Choroid plexus epithelial cell (primary cell): ENCODE data around the gene CCER1.

Experiments used
- DNase-seq: peaks from one replicate; pipeline ENCODE4 v3.0.0-alpha.2; 2010; ENCODE audit warnings: low read depth
- H3K4me3 ChIP-seq: 2 replicates; pipeline ENCODE4 v1.5.1; 2011; ENCODE audit warnings: low read depth, mild to moderate bottlenecking, control low read depth, low read length, moderate library complexity
- CTCF ChIP-seq: conservative IDR thresholded peaks from 2 replicates; pipeline ENCODE4 v1.5.1; 2011; ENCODE audit warnings: low read depth, mild to moderate bottlenecking, control low read depth, inconsistent platforms, low read length, moderate library complexity

Gene CCER1

DNA sequence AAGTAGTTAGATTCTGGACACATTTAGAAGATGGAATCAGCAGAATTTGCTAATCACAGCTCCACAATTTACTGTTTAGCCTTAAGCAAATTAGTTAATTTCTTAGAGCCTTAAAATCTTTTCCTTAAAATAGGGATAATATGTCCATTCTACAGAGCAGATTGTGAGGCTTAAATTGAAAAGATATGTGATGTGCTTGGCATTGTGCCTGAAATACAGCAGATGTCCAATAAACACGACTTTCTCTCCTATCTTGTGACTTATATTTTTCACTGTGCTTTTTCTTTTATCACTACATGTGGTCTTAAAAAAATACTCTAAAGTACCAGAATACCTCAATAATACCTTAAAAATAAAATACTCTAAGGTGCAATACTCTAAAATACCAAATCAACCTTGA, 30.6 kb downstream of the CCER1 start:
- no peak overlapping the region for H3K4me3 ChIP-seq
- no peak for TF ChIP-seq CTCF
- no peak for DNase-seq

DNA sequence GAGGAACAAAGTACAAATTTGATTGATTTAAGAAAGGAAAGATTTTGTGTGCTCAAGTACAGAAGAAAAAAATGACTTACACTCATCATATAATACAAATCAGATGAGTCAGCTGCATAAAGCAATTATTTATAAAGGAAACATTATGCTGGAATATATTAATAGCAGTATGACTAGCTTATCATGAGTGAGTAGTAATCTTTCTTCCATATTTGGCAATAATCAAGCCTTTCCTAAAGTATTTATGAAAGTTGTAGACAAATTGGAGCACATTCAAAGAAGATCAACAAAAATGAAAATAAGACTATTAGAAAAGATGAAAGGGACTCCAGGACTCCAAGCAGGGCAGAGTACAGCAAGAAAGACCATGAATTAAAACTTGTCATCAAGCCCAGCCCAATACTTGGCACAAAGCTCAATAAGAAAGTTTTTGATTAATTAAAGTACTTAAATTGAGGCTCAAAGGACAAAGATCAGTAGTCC, 32.8 kb downstream of the CCER1 start:
- DNase-seq = peak; percentile 29
- H3K4me3 ChIP-seq = no peak overlapping the region
- no peak for TF ChIP-seq CTCF

DNA sequence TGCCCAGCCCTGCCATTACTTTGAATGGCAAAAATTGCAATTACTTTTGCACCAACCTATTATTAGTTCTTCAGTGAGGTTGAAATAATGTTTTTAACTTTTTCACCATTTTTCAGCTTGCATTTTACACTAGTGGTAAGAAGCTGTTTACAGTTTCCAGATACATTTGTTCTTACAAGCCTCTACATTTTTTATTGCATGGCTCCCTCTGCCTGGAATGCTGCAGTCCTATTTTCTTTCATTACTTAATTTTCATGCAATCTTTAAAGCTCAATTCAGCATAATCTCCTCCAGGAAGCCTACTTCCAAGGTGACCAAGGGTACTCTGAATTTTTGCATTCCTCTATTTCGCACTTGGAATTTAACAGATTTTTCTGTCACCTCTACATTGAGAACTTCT, 33.4 kb downstream of the CCER1 start:
- TF ChIP-seq CTCF = no peak
- H3K4me3 ChIP-seq = no peak overlapping the region
- no peak for DNase-seq

DNA sequence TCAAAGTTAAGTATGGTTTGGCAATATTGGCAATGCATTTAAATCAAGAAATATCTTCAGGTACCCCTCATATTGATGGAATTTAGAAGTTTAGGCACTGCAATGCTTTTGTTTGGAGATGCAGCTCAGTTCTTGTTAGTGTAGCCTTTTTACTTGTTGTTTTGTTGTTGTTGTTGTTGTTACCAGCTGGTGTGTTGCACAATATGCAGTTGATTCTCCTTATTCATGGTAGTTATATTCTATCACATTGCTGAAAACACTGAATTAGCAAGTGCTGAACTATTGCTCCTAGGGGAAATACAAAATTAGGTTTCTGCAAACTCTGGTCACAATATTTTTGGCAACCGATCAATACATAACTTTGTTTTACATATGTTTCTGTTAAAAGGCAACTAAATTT, 34.8 kb downstream of the CCER1 start:
- TF ChIP-seq CTCF = no peak
- DNase-seq = no peak
- H3K4me3 ChIP-seq = no peak overlapping the region

GRCh38 chr12:90917431-90917830, 37.5 kb downstream of the CCER1 start:
- no peak for DNase-seq
- no peak for TF ChIP-seq CTCF
- no peak overlapping the region for H3K4me3 ChIP-seq

DNA sequence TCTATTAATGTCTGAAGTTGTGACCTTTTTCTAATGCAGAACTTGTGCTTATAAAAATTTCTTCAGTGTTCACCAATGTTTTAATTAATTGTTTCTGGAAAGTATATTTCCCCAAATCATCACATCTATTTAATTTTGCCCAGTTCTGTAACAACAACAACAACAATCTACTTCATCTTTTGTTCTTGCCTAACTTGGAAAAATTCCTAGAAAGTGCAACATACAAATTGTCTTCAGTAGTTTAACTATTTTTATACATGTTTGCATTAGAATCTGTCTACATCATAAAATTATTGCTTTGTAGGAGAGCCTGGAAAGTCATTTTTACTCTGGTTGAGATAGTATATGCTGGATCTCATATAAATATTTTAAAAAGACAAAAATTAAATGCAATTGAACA, 38.5 kb downstream of the CCER1 start:
- DNase-seq = no peak
- no peak for TF ChIP-seq CTCF

GRCh38 chr12:90915353-90915752, 39.6 kb downstream of the CCER1 start:
- TF ChIP-seq CTCF = no peak
- H3K4me3 ChIP-seq = no peak overlapping the region
- DNase-seq = no peak

More for the DNA sequence above, 38.5 kb downstream of the CCER1 start:
- H3K4me3 ChIP-seq = no peak overlapping the region
